NCI-H748 (cell line): ENCODE results near the gene RPS6KA3.
"Not testable (repeated sequence)": the region's sequence is repeated elsewhere in the genome, so short reads cannot be mapped to it uniquely, and the experiment has no call there.

Experiments used
- DNase-seq: peaks from one replicate; lab custom pipeline; 2025; ENCODE audit not compliant: unreplicated experiment; lab: John Stamatoyannopoulos, UW

RPS6KA3 gene

GRCh38 chrX:20224814-20225487 lies 41.8 kb downstream of the RPS6KA3 start:
- no peak for DNase-seq

DNA sequence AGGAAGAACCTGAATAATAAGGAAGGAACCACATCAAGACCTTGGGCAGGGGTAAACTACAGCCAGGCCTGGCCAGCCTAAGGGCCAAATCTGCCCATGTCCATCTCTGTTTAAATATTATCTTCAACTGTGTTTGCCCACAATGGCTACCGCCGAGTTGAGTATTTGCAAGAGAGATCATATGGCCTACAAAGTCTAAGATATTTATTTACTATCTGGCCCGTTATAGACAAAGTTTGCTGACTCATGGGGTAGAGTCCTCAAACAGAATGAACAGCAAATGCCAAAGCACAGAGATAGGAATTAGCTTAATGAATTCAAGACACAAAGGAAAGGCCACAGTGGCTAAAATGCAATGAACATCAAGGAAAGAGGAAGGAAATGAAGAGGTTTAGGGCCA lies 44.8 kb downstream of the RPS6KA3 start:
- no peak for DNase-seq

- DNase-seq: no peak
These were observed 47.7 kb downstream of the RPS6KA3 start for GRCh38 chrX:20218836-20219505.

GRCh38 chrX:20217906-20218305 lies 48.8 kb downstream of the RPS6KA3 start:
- no peak for DNase-seq

- DNase-seq: no peak
These were observed 49.4 kb downstream of the RPS6KA3 start for GRCh38 chrX:20217271-20217670.

DNA sequence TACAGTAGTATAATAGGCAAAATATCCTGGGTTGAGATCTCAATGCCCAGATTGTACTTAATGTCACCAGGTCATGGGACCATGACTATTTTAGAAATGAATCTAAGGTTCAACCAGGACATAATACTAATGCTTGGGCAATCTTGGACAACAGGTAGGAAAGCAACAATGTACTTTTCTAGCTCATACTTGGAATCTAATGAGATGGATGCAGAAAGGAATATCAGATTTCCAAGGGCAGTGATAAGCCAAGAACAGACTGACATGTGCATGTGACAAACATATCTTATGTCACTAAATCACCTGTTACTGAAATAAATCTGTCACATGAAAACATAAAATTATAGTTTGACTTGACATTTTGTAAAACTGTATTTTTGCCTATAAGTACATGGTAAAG lies 51.1 kb downstream of the RPS6KA3 start:
- DNase-seq: no peak

- no peak for DNase-seq
These were observed 54.1 kb downstream of the RPS6KA3 start for GRCh38 chrX:20212486-20213089.

- DNase-seq: no peak
These were observed 55.4 kb downstream of the RPS6KA3 start for GRCh38 chrX:20211261-20211786.

GRCh38 chrX:20205927-20206708 lies 60.6 kb downstream of the RPS6KA3 start:
- DNase-seq: no peak

DNA sequence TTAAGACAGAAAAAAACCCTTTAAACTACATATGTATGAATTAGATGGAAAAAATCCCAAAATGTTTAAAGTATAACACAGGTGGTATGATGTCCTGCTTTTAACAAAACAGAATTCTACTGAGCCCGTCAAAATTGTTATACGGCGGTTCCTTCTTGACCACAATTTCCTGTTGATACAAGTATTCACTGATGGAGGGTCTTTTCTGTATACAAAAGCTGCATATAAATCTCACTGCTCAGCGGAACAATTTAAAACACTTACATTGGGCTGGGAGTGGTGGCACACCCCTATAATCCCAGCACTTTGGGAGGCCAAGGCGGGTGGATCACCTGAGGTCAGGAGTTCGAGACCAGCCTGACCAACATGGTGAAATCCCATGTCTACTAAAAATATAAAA lies 62.4 kb downstream of the RPS6KA3 start:
- DNase-seq: no peak

GRCh38 chrX:20197641-20198210 lies 69.0 kb downstream of the RPS6KA3 start:
- no peak for DNase-seq

DNA sequence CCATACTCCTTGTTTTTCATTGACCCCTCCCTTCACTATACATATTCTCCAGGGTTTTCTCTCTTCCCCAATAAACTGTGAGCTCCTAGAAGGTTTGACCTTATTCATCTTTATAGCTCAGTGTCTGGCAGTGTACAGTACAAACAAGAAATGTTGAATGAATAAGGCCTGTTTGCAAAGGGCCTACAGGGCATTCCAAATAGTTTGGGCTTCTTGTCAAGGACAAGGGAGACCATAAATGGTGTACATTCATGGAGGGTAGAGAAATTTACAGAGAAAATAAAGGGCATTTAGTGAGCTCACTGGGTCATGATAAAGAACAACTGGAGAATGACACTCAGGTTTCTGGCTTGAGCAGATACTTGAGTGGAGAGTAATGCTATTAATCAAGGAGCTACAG lies 77.5 kb downstream of the RPS6KA3 start:
- no peak for DNase-seq

GRCh38 chrX:20181598-20182329 lies 84.9 kb downstream of the RPS6KA3 start:
- DNase-seq: no peak

- DNase-seq: no peak
These were observed 89.6 kb downstream of the RPS6KA3 start for GRCh38 chrX:20177093-20177492.

- no peak for DNase-seq
These were observed 92.9 kb downstream of the RPS6KA3 start for GRCh38 chrX:20173856-20174255.

DNA sequence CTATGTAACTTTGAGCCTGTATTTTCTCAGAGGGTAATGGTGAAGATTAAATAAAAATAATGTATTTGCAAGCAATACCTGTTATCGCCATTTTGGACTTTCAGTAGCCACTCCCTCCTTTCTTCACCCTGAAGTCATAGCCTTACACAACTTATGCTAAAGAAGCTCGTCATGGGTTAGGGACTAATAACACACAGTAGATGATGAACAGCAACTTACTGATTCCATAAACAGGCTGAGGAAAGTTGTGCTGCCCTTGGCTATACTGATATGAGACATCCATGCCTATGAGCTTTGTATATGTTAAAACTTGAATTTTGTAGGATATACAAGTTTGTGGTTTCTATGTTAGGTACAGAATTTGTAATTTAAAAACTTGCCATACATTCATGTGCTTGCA lies 93.4 kb downstream of the RPS6KA3 start:
- no peak for DNase-seq

- no peak for DNase-seq
These were observed 94.8 kb downstream of the RPS6KA3 start for GRCh38 chrX:20171887-20172286.

- DNase-seq: not testable (repeated sequence)
These were observed 104.2 kb downstream of the RPS6KA3 start for GRCh38 chrX:20162516-20162915.

GRCh38 chrX:20159797-20160385 lies 106.8 kb downstream of the RPS6KA3 start:
- DNase-seq: no peak

GRCh38 chrX:20151689-20152088 lies 115.0 kb downstream of the RPS6KA3 start:
- DNase-seq: no peak
